ENCODE data around the gene SMIM21. TPM values are rescaled to one million over a fixed set of nuclear protein-coding genes. Genes with fewer than 3 reads are reported as not detected.

Gene SMIM21
- total RNA-seq, 4 donors from 2014 or later, result not detected

DNA sequence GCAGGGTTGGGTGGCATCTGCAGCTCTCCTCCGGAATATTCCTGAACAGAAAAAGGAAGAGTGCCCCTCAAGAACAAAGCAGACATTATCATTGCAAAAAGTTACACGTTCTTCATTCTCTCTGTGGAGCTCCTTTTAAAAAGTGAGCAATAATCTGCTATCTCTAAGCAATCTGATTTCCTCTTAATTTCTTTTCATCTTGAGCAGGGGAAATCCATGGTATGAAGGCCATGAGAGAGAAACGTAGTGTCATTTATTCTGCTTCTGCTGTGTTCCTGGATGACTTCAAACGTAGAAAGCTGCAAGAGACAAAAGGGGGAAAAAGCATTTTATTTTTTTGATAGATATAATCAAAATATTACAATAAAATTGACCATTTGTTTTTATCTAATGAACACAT lies 16.9 kb downstream of the SMIM21 start:
- DNase-seq (ENCODE audit: low spot score in 2 of 2), result no peak
- WGBS, 2 donors, result 61 to 66% methylated on average over 4 of the region's 4 CpGs
- H3K27me3 ChIP-seq, result no peaks in the 10 kb centered on the region
- TF ChIP-seq POLR2A (IDR thresholded peaks at IDR 0.05), result no peak
- TF ChIP-seq, protein P1, sequence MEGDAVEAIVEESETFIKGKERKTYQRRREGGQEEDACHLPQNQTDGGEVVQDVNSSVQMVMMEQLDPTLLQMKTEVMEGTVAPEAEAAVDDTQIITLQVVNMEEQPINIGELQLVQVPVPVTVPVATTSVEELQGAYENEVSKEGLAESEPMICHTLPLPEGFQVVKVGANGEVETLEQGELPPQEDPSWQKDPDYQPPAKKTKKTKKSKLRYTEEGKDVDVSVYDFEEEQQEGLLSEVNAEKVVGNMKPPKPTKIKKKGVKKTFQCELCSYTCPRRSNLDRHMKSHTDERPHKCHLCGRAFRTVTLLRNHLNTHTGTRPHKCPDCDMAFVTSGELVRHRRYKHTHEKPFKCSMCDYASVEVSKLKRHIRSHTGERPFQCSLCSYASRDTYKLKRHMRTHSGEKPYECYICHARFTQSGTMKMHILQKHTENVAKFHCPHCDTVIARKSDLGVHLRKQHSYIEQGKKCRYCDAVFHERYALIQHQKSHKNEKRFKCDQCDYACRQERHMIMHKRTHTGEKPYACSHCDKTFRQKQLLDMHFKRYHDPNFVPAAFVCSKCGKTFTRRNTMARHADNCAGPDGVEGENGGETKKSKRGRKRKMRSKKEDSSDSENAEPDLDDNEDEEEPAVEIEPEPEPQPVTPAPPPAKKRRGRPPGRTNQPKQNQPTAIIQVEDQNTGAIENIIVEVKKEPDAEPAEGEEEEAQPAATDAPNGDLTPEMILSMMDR (IDR thresholded peaks at IDR 0.05), result no peak
- TF ChIP-seq EP300 (IDR thresholded peaks at IDR 0.05), result no peak
- H3K36me3 ChIP-seq, result no peaks in the 10 kb centered on the region
- no peak overlapping the region for H3K27ac ChIP-seq
- H3K4me1 ChIP-seq, result peaks cover 0 to 14% (median 0%) of the 10 kb centered on the region in 4 donors
- no peaks in the 10 kb centered on the region for H3K9me3 ChIP-seq
- no peak overlapping the region for H3K4me3 ChIP-seq

DNA sequence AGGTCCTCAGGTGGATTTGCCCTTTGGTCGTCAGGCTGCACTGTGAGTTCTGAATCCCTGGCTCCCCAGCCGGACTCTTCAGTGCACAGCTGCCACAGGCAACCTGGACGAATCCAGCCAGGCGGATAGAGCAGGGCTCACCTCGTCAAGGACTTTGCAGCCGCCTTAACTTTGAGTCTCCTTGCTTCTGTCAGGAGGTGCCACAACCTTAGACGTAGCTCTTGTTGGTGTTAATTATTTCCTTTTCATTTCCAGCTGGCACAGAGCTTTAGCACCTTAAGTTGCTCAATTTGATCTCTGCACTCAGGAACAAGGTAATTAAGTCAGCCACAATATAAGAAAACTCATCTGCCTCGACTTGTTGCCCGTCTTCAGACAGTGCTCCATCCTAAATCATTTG lies 17.7 kb downstream of the SMIM21 start:
- Histone ChIP-seq H3K9me3 (no peaks in the 10 kb centered on the region), H3K27me3 (no peaks in the 10 kb centered on the region), H3K36me3 (no peaks in the 10 kb centered on the region), H3K4me3 (no peak overlapping the region), H3K27ac (no peak overlapping the region), H3K4me1 (peaks cover 0 to 14% (median 0%) of the 10 kb centered on the region in 4 donors)
- DNase-seq (ENCODE audit: low spot score in 2 of 2), result no peak
- WGBS, 2 donors, result 83 to 88% methylated on average over 9 of the region's 9 CpGs
- TF ChIP-seq POLR2A (IDR thresholded peaks at IDR 0.05) (no peak), EP300 (IDR thresholded peaks at IDR 0.05) (no peak)
- TF ChIP-seq, protein P1 (IDR thresholded peaks at IDR 0.05), result no peak

DNA sequence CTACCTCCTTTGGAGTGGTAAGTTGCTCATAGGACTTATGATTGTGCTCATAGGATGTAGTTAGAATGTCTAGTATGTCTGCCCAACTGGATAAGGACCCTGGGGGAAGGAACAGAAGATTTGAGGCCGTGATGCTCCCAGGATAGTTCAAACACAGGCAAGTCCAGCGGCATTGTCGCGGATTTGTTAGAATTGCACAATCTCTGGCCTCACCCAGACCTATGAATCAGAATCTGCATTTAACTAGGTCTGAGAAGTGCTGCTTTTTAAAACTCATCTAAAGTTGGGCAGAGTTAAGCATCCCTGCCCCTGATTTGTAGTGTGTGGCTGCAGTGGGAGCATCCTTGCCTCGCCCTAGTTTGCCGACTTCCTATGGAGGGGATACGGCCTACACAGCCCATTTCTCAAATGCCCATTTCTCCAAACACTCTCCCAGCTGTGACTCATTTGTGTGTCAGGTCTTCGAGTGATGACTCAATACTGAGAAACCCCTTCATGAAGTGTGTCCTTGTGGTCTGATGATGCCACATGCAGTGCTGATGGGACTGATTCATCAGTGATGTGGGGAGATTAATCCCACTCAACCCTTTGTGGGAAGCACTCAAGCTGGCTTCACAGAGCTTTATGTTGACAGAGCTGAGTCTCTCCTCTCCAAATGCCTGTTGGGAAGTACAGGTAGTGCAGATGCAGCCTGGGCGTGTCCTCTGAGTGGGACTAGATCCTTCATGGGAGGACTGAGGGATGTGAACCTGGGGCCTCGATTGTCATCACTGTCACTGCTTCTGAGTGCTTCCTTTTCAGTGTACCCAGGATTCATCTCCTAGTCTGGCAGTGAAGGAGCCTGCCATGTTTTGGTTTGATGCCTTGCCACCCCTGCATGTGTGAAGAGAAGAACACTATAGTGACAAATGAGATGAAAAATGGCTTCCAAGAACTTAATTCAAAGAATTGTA lies 18.7 kb downstream of the SMIM21 start:
- H3K27ac ChIP-seq, result no peak overlapping the region
- no peak for DNase-seq (ENCODE audit: low spot score in 2 of 2)
- no peaks in the 10 kb centered on the region for H3K36me3 ChIP-seq
- peaks cover 0 to 14% (median 0%) of the 10 kb centered on the region in 4 donors for H3K4me1 ChIP-seq
- H3K4me3 ChIP-seq, result no peak overlapping the region
- H3K9me3 ChIP-seq, result no peaks in the 10 kb centered on the region
- TF ChIP-seq EP300 (IDR thresholded peaks at IDR 0.05) (no peak), POLR2A (IDR thresholded peaks at IDR 0.05) (no peak)
- TF ChIP-seq, protein P1 (IDR thresholded peaks at IDR 0.05), result no peak
- H3K27me3 ChIP-seq, result no peaks in the 10 kb centered on the region
- WGBS, 2 donors, result 81 to 91% methylated on average over 10 of the region's 10 CpGs

DNA sequence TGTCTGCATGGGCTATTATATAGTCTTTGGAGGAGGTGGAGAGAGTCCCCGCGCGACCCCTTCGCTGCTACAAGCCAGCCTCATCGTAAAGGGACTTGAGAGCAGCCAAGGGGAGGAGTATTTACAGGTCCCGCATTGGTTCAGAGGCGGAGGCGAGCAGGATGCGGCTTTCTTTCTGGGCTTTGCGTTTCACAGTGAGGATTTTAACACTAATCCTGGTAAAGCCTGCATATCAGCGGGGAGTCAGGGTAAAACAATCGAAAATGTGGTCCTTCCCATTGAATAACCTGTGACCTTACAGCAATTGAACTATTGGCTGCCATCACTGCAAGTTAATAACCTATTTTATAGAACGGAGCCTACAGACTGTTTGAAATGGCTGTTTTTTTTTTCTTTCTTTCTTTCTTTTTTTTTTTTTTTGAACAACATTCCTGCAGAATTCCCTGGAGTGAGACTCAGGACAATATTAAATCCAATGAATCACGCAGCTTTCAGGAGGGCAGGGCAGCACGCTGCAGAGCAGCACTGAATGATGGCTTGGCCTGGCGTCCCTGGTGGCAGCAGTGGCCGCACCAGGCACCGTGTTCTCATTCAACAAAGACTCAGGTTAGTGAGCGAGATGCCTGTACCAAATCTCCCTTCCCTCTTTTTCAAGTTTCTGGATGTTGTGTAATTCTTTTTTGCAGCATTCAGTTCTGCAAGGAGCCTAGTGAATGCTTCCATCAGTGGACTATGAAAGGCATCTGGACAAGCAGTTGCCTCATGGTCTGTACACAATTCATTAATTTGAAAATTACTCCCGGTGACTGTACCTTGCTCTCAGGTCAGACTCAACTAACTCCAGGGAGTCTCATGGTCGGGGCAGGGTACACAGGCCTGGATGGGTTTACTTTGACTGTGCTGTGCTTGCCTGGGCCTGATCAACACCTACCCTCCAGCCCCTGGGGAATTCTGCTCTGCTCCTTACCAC lies 19.8 kb downstream of the SMIM21 start:
- Histone ChIP-seq H3K9me3 (no peaks in the 10 kb centered on the region), H3K27ac (no peak overlapping the region), H3K4me1 (peaks cover 0 to 14% (median 0%) of the 10 kb centered on the region in 4 donors), H3K36me3 (no peaks in the 10 kb centered on the region), H3K27me3 (no peaks in the 10 kb centered on the region), H3K4me3 (no peak overlapping the region)
- DNase-seq (ENCODE audit: low spot score in 2 of 2), result no peak
- no peak for TF ChIP-seq EP300 (IDR thresholded peaks at IDR 0.05)
- no peak for TF ChIP-seq POLR2A (IDR thresholded peaks at IDR 0.05)
- TF ChIP-seq, protein P1 (IDR thresholded peaks at IDR 0.05), result no peak
- 39 to 41% methylated on average over 21 of the region's 21 CpGs for WGBS, 2 donors
